AML-193 (cell line): Measurements from ENCODE around the gene CYTH3.

Experiments used
- DNase-seq, 2 experiments: peaks; one replicate each; lab custom pipeline; 2025; lab: John Stamatoyannopoulos, UW

CYTH3 gene

GRCh38 chr7:6279937-6280336 lies 7.5 kb upstream of the CYTH3 start:
- DNase-seq: no peak

- no peak for DNase-seq
Measured at GRCh38 chr7:6279341-6279740, 6.9 kb upstream of the CYTH3 start.

- no peak for DNase-seq
Measured at GRCh38 chr7:6278749-6279310, 6.4 kb upstream of the CYTH3 start.

GRCh38 chr7:6277476-6277875 lies 5.1 kb upstream of the CYTH3 start:
- DNase-seq: no peak

- DNase-seq: no peak
Measured at GRCh38 chr7:6276911-6277408, 4.5 kb upstream of the CYTH3 start.

- no peak for DNase-seq
Measured at GRCh38 chr7:6274743-6275142, 2.3 kb upstream of the CYTH3 start.

GRCh38 chr7:6273917-6274630 lies 1.6 kb upstream of the CYTH3 start:
- DNase-seq: no peak

- no peak for DNase-seq
Measured at GRCh38 chr7:6273380-6273837, 985 bp upstream of the CYTH3 start.

- no peak for DNase-seq
Measured at GRCh38 chr7:6271694-6272440, 557 bp downstream of the CYTH3 start.

GRCh38 chr7:6271060-6271658 lies 1.3 kb downstream of the CYTH3 start:
- no peak for DNase-seq

GRCh38 chr7:6269527-6269926 lies 2.9 kb downstream of the CYTH3 start:
- DNase-seq: no peak

GRCh38 chr7:6268907-6269306 lies 3.5 kb downstream of the CYTH3 start:
- no peak for DNase-seq

GRCh38 chr7:6268023-6268900 lies 4.2 kb downstream of the CYTH3 start:
- no peak for DNase-seq

- DNase-seq: no peak
Measured at GRCh38 chr7:6266699-6267098, 5.7 kb downstream of the CYTH3 start.

GRCh38 chr7:6262221-6262620 lies 10.2 kb downstream of the CYTH3 start:
- DNase-seq: no peak

GRCh38 chr7:6261699-6262098 lies 10.7 kb downstream of the CYTH3 start:
- no peak for DNase-seq

- DNase-seq: no peak
Measured at GRCh38 chr7:6260291-6261187, 11.9 kb downstream of the CYTH3 start.

GRCh38 chr7:6259257-6259656 lies 13.2 kb downstream of the CYTH3 start:
- no peak for DNase-seq

- DNase-seq: no peak
Measured at GRCh38 chr7:6258440-6259182, 13.8 kb downstream of the CYTH3 start.

GRCh38 chr7:6257675-6258074 lies 14.7 kb downstream of the CYTH3 start:
- no peak for DNase-seq
